ENCODE measurements around the gene NABP2.

The NABP2 gene

DNA sequence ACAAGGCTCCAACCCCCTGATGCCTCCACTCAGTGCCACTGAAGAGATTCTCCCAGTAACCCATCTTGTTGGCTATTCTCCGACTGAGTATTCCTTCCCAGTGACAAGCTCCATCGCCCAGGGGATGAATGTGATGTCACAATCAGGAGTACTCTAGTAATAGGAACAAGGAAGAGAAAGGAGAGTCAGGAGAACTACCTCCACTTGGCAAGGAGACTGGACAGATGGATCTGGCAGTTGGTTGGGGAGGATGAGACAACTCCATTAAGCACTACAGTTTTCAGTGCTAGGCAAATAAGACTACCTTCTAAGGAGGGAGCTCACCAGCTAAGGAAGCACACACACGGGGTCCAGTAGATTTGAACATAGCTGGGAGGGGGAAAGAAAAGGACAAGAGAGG is 7.7 kb upstream of the NABP2 start:
- DNase-seq: no peak

GRCh38 chr12:56219840-56220239 is 4.3 kb upstream of the NABP2 start:
- DNase-seq: no peak

GRCh38 chr12:56220611-56221231 is 3.4 kb upstream of the NABP2 start:
- no peak for DNase-seq

GRCh38 chr12:56221232-56221756 is 2.8 kb upstream of the NABP2 start:
- DNase-seq: no peak

DNA sequence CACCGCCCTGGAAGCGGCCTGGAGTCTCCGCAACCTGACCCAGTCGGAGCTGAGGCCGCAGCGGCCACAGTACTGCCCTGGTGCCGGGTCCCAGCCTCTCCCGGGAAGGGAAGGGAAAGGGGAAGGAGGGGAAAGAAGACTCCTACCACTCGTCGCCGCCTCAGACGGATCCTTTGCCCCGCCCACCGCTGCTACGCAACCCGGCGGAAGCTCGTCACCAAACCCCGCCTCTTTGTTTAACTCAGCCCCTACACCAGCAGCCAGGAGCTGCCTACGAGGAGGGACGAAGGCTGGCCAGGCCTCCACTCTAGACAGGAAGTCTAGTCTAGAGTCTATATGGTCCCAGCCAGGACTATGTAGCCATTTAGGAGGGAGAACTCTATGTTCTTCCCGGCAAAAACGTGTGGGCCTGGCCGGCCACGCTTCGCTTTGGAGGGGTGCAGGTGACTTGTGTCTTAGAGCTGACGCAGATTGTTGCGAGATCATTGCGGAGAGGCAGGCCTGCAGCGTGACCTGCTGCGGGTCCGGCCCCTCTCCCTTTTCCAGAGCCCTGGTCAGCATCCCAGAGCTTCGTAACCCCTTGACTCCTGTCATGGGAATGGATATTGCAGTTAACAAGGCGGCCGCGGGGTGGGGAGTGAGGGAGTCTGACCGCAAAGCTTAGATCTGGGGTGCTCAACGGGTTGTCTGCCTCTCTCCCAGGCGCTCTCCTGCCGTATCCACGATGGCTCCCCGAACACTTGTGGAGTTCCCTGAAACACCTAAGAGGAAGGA is 2.2 kb upstream of the NABP2 start, which contains the start of gene RNF41:
RNF41 (minus strand) TSS at position 166 of the 774 bp plus-strand sequence. CDS start 7,875 bp downstream, outside the sequence.
- DNase-seq: peak; percentile 97

DNA sequence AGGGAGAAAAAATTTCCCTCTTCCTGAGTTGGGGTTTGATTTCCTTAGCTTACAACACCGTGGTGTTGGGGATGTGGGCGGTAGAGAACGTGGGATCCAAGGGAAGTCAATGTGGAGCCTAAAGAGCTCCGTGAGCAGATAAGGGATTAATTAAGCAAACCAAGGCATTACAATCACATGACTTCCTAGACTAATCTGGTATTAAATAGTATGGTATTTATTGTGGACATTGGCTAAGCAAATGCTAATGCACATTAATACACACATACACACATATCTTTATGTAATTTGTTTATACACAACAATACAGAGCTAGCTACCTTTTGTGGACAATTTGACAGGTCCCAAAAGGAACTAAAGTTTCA is 1.6 kb upstream of the NABP2 start:
- peak; percentile 28 for DNase-seq

DNA sequence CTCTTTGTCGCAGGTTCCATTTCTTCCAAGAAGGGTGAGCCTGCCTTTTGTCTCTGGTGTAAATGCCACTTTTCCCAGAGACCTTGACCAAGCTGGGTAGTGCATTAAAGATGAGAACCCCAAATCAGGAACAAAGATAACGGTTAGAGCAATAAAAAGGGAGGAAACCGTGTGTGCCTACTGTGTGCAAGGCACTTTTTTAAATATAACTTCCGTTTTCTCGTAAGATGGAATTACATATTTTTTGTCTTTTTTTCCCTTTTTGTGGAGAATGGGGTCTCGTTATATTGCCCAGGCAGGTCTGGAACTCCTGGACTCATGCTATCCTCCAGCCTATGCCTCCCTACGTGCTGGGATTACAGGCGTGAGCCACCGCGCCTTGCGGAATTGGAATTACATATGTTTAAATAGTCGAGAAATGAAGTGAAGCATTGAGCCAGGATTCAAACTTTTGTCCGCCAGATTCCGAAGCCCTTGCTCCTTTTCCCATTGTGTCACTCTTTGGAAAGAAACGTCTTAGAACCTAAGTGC is 506 bp upstream of the NABP2 start:
- no peak for DNase-seq

- DNase-seq: no peak
These were observed 812 bp downstream of the NABP2 start for GRCh38 chr12:56224954-56225353.

DNA sequence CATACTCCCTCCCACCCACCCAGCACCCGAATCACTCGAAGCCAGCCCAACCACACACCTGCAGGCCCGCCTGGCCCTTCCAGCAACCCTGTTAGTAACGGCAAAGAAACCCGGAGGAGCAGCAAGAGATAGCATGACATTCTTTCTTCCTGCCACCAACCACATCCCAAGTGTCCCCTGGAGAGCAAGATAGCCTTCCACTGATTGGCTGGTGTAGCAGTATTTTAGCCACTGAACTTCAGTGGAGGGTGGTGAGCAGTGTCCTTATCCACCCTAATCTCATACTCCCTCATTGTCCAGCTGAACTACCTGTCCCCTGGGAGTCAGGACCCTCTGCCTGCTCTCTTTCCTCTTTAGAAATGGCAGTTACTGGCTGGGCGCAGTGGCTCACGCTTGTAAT is 4.9 kb downstream of the NABP2 start:
- no peak for DNase-seq

- no peak for DNase-seq
These were observed 5.8 kb downstream of the NABP2 start, which contains the start of gene SLC39A5 for GRCh38 chr12:56229916-56230431. SLC39A5 (plus strand) TSS chr12:56230051; CDS start chr12:56231275, 1,224 bp downstream.

GRCh38 chr12:56230432-56231183 is 6.5 kb downstream of the NABP2 start:
- DNase-seq: no peak

DNA sequence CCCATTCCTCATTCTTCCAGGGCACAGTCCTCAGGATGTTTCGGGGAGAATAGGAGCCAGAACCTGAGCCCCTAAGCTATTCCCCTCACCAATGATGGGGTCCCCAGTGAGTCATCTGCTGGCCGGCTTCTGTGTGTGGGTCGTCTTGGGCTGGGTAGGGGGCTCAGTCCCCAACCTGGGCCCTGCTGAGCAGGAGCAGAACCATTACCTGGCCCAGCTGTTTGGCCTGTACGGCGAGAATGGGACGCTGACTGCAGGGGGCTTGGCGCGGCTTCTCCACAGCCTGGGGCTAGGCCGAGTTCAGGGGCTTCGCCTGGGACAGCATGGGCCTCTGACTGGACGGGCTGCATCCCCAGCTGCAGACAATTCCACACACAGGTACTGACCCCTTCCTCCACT is 7.0 kb downstream of the NABP2 start:
- no peak for DNase-seq

- no peak for DNase-seq
These were observed 10.7 kb downstream of the NABP2 start for GRCh38 chr12:56234746-56235436.

- DNase-seq: no peak
These were observed 11.9 kb downstream of the NABP2 start for GRCh38 chr12:56236091-56236490.

DNA sequence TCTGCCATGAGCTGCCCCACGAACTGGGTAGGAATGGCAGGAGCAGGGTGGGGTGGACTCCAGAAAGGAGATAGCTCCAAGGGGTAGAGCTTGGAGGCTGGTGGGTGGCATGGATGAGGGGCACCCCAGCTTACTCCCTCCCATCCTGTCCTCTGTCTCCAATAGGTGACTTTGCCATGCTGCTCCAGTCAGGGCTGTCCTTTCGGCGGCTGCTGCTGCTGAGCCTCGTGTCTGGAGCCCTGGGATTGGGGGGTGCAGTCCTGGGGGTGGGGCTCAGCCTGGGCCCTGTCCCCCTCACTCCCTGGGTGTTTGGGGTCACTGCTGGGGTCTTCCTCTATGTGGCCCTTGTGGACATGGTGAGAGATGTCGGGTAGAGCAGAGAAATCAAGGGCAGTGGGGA is 12.8 kb downstream of the NABP2 start:
- no peak for DNase-seq

DNA sequence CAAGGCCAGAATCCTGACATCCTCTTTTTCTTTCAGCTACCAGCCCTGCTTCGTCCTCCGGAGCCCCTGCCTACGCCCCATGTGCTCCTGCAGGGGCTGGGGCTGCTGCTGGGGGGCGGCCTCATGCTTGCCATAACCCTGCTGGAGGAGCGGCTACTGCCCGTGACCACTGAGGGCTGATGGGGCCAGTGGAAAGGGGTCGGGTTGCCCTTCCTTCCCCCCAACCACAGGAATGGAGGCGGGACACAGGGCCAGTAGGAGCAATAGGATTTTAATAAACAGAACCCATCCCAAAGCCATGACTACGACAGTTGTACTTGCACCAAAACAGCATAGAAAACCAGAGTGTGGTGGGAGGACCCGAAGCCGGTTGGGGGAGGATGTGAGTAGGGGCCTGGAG is 13.4 kb downstream of the NABP2 start:
- no peak for DNase-seq

DNA sequence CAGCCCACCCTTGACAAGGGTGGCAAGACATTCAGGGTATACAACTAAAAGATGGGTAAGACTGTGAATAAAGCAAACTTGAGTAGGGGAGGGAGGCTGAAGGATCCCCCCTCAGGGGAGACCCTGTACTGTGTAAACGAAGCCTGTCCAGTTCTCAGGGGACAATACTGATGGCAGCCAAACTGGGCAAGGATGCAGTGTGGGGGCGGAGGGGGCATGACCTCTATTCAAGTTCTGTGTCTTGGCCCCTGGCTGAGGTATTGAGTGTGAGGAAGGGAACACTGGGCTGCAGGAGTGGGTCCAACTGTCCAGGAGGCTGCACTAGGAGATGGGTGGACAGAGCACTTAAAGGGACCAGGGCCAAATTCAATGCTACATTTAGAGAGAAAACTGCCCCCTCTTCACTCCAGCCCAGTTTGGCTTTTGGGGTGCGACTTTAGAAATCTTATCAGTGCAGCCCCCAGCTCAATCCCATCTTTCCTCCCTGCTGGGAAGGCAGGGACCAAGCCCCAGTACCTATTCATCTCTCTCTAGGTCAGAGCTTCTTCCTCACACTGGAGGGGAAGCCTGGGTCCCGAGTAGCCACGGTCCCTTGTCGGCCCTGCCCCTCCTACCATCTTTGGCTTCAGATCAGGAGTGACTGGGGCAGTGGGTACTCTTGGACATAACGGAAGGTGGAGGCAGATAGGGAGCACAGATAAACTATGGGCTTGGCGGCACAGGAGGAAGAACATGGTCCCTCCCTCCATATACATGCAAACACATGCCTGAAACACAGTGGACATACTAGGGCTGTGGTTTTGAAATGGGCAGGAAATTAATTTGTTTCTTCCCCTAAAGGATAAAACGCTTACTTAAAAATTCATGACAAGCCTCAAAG is 17.5 kb downstream of the NABP2 start:
- no peak for DNase-seq

DNA sequence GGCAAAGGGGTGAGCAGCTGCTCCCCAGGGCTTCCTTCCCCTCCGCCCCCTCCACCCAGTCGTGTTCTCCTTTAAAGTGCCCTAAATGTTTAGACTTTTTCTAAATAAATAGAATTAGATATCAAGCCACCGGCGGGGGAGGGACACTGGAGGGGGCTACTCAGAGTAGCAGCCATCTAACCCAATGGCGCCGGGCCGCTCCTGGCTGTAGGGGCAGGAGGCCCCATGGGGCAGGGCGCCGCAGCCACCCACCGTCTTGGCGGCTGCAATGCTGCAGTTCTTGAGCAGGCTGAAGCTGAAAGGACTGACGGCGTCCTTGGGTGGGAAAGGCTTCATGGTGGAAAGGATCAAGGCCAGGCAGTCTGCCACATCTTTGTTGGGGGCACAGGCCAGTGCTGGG is 18.8 kb downstream of the NABP2 start:
- no peak for DNase-seq

- DNase-seq: no peak
These were observed 19.6 kb downstream of the NABP2 start for GRCh38 chr12:56243731-56244181.

- no peak for DNase-seq
These were observed 20.4 kb downstream of the NABP2 start for GRCh38 chr12:56244494-56244893.

- DNase-seq: no peak
These were observed 23.8 kb downstream of the NABP2 start for GRCh38 chr12:56247923-56248322.

Measured in NCI-H774 (cell line).